Measurements from ENCODE around the gene STXBP5. TPM values are rescaled to one million over a fixed set of nuclear protein-coding genes. Genes with fewer than 3 reads are reported as not detected.

Gene STXBP5
- total and polyA plus RNA-seq, 2 donors (not counting 1 experiment from before 2014, with no cell fraction given) = 4.6 to 24.1 TPM

DNA sequence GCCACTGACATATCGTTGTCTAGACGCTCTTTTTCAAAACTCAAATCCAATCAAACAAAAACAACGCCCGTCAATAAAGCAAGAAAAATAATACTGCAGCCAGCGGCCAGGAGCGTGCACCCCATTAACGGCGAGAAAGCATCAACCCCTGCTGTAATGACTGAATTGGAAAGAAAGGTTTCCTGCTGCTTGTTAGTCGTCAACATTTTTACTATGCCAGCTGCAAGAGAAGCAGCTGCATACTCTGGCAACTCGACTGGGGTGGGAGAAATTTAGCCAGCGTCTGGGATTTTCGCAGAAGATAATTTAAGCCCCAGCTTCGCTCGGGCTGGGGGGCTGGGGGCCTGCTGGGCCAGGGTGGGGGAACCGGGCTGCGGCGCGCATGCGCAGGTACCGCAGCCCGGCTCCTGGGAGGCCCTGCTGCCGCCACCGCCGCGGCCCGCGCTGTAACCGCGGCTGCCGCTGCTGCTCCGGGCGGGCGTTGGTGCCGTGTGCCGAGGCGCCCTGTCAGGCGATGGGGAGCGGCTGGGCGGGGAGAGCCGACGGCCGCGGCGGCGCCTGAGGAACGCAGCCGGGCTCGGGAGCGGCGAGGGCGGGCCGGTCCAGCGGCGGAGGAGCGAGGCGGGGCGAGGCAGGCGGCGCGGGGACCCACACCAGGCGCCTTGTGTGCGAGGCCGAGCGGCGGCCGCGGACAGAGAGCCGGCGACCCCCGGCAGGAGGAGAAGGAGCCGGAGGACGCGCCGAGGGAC lies 732 bp upstream of the STXBP5 start:
- no peaks in the 10 kb centered on the region for H4K20me1 ChIP-seq (ENCODE audit: control insufficient read depth, insufficient read depth, low read length, poor library complexity, severe bottlenecking)
- Mint-ChIP-seq H3K4me1 (peaks cover 30% of the 10 kb centered on the region), H3K9me3 (ENCODE audit: insufficient read depth) (no peaks in the 10 kb centered on the region), H3K27me3 (no peaks in the 10 kb centered on the region), H3K4me3 (peak overlapping the region; percentile 93), H3K27ac (peak overlapping the region; percentile 95)
- H3K36me3 ChIP-seq (replicated peaks in 1 of 2; ENCODE audit: control extremely low read depth in 1 of 2, control insufficient read depth in 1 of 2, extremely low read depth in 1 of 2, insufficient read depth in 2 of 2, low read length in 1 of 2) = no peaks in the 10 kb centered on the region
- peak overlapping the region; percentile 97 for H2AFZ ChIP-seq (ENCODE audit: insufficient read depth, low read depth, low read length, poor library complexity, severe bottlenecking)
- peak overlapping the region; percentile 72 to 97 for H3K27ac ChIP-seq (ENCODE audit: low read length in 2 of 2)
- peaks cover 17 to 22% of the 10 kb centered on the region in 2 donors for H3K4me1 ChIP-seq (ENCODE audit: control insufficient read depth in 2 of 2, insufficient read depth in 2 of 2, low read length in 2 of 2)
- peak; percentile 90 for DNase-seq
- ChIA-PET POLR2A (no interaction called here), CTCF (no interaction called here)
- peak; percentile 59 for ATAC-seq (ENCODE audit: low read depth)
- intact Hi-C loops (cut with micrococcal nuclease) = loop anchor here (2.0 to 5.0 kb wide), 5 partner anchors 119 to 1466 kb away; partner anchors contain the start of genes EPM2A, FBXO30 and SHPRH
- H3K4me2 ChIP-seq (replicated peaks; ENCODE audit: low read depth, low read length, poor library complexity, severe bottlenecking) = peak overlapping the region; percentile 91
- H3K9ac ChIP-seq (ENCODE audit: low read length) = peak overlapping the region; percentile 96
- TF ChIP-seq EZH2 (IDR thresholded peaks at IDR 0.05; ENCODE audit: borderline replicate concordance, insufficient read depth, low read depth, low read length, poor library complexity, severe bottlenecking) = no peak
- TF ChIP-seq, protein P1, sequence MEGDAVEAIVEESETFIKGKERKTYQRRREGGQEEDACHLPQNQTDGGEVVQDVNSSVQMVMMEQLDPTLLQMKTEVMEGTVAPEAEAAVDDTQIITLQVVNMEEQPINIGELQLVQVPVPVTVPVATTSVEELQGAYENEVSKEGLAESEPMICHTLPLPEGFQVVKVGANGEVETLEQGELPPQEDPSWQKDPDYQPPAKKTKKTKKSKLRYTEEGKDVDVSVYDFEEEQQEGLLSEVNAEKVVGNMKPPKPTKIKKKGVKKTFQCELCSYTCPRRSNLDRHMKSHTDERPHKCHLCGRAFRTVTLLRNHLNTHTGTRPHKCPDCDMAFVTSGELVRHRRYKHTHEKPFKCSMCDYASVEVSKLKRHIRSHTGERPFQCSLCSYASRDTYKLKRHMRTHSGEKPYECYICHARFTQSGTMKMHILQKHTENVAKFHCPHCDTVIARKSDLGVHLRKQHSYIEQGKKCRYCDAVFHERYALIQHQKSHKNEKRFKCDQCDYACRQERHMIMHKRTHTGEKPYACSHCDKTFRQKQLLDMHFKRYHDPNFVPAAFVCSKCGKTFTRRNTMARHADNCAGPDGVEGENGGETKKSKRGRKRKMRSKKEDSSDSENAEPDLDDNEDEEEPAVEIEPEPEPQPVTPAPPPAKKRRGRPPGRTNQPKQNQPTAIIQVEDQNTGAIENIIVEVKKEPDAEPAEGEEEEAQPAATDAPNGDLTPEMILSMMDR (IDR thresholded peaks at IDR 0.05) = no peak
- WGBS (ENCODE audit: insufficient coverage) = under 1% methylated on average over 71 of the region's 74 CpGs
- no peaks in the 10 kb centered on the region for H3K27me3 ChIP-seq (replicated peaks in 1 of 4; ENCODE audit: control extremely low read depth in 1 of 4, control insufficient read depth in 3 of 4, insufficient read depth in 4 of 4, low read length in 3 of 4)
- peaks cover 21% of the 10 kb centered on the region for H3K79me2 ChIP-seq (ENCODE audit: control insufficient read depth, insufficient read depth, low read length)
- H3K4me3 ChIP-seq (ENCODE audit: control extremely low read depth in 1 of 5, extremely low read depth in 1 of 5, insufficient read depth in 1 of 5, low read depth in 2 of 5, low read length in 4 of 5) = peak overlapping the region; percentile 59 to 95 (median 92)
- H3K9me3 ChIP-seq (ENCODE audit: control extremely low read depth in 1 of 3, control insufficient read depth in 2 of 3, insufficient read depth in 1 of 3, low read length in 2 of 3) = no peaks in the 10 kb centered on the region

DNA sequence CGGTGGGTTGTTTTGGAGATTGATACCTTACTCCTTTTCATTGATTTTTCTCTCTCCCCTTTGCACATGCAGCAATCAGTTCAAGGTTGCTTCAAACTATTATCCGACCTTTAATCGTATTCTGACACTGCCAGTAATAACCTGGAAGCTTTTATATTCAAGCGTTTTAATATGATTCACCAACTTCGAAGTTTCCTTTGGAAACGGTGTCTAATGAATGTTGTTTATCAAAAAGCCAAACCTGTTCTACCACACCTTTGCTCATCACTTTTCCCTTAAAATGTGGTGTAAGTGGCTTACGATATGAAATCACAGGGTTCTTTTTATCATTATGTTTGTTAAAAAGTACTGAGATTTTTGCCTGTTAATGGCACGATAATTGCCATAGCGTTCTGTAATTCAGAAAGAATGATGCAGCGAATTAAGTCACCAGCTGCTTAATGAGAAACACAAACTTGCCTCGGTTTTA lies 660 bp downstream of the STXBP5 start:
- DNase-seq = peak; percentile 10
- intact Hi-C loops (cut with micrococcal nuclease) = loop anchor here (5.0 kb wide), 3 partner anchors 348 to 1468 kb away; partner anchors contain the start of genes EPM2A and SHPRH
- peaks cover 32% of the 10 kb centered on the region for H3K4me1 Mint-ChIP-seq

More for the DNA sequence above, 660 bp downstream of the STXBP5 start:
- H3K27ac ChIP-seq (ENCODE audit: low read length in 2 of 2) = peak overlapping the region in 1 of 2 donors; percentile 79
- peak overlapping the region; percentile 92 for H2AFZ ChIP-seq (ENCODE audit: insufficient read depth, low read depth, low read length, poor library complexity, severe bottlenecking)
- peaks cover 21% of the 10 kb centered on the region for H3K79me2 ChIP-seq (ENCODE audit: control insufficient read depth, insufficient read depth, low read length)
- H3K4me3 Mint-ChIP-seq = peak overlapping the region; percentile 85
- H3K4me1 ChIP-seq (ENCODE audit: control insufficient read depth in 2 of 2, insufficient read depth in 2 of 2, low read length in 2 of 2) = peaks cover 17 to 22% of the 10 kb centered on the region in 2 donors
- H3K36me3 ChIP-seq (replicated peaks in 1 of 2; ENCODE audit: control extremely low read depth in 1 of 2, control insufficient read depth in 1 of 2, extremely low read depth in 1 of 2, insufficient read depth in 2 of 2, low read length in 1 of 2) = no peaks in the 10 kb centered on the region
- no peaks in the 10 kb centered on the region for H3K9me3 Mint-ChIP-seq (ENCODE audit: insufficient read depth)
- no peaks in the 10 kb centered on the region for H4K20me1 ChIP-seq (ENCODE audit: control insufficient read depth, insufficient read depth, low read length, poor library complexity, severe bottlenecking)
- ChIA-PET POLR2A (interaction anchor here (0.7 kb wide), 1 partner anchor 10 kb away, joined by 3 read pairs; no protein-coding TSS in a partner anchor), CTCF (no interaction called here)
- WGBS (ENCODE audit: insufficient coverage) = 20% methylated on average over 1 of the region's 11 CpGs
- TF ChIP-seq EZH2 (IDR thresholded peaks at IDR 0.05; ENCODE audit: borderline replicate concordance, insufficient read depth, low read depth, low read length, poor library complexity, severe bottlenecking) = no peak
- TF ChIP-seq, protein P1 (IDR thresholded peaks at IDR 0.05) = no peak
- H3K27me3 ChIP-seq (replicated peaks in 1 of 4; ENCODE audit: control extremely low read depth in 1 of 4, control insufficient read depth in 3 of 4, insufficient read depth in 4 of 4, low read length in 3 of 4) = no peaks in the 10 kb centered on the region
- peak overlapping the region; percentile 83 to 95 (median 91) for H3K4me3 ChIP-seq (ENCODE audit: control extremely low read depth in 1 of 5, extremely low read depth in 1 of 5, insufficient read depth in 1 of 5, low read depth in 2 of 5, low read length in 4 of 5)
- H3K9ac ChIP-seq (ENCODE audit: low read length) = peak overlapping the region; percentile 96
- no peaks in the 10 kb centered on the region for H3K9me3 ChIP-seq (ENCODE audit: control extremely low read depth in 1 of 3, control insufficient read depth in 2 of 3, insufficient read depth in 1 of 3, low read length in 2 of 3)
- H3K27me3 Mint-ChIP-seq = no peaks in the 10 kb centered on the region
- peak overlapping the region; percentile 91 for H3K4me2 ChIP-seq (replicated peaks; ENCODE audit: low read depth, low read length, poor library complexity, severe bottlenecking)
- no peak for ATAC-seq (ENCODE audit: low read depth)
- H3K27ac Mint-ChIP-seq = peak overlapping the region; percentile 92
